Endothelial cell of umbilical vein (primary cell): ENCODE results near the gene PRKCB. TPM values are rescaled to one million over a fixed set of nuclear protein-coding genes. Genes with fewer than 3 reads are reported as not detected.

Source experiments
- BruUV-seq: library from RNA; stranded (reverse); fragments of 400-500 nt; replicated peaks from 2 replicates; lab custom pipeline; 2021; lab: Mats Ljungman, UMichigan
- CTCF ChIA-PET: fragments of 300-600, 350-600 bp; sonication (Branson Sonifier 250); formaldehyde crosslinking; loops from one replicate; lab custom pipeline; 2021; ENCODE audit warnings: antibody characterized with exemption, inconsistent platforms; lab: Charles Lee
- POLR2A ChIA-PET: fragments of 300-600, 350-600 bp; sonication (Branson Sonifier 250); formaldehyde crosslinking; loops from one replicate; lab custom pipeline; 2021; ENCODE audit warnings: antibody characterized with exemption, inconsistent platforms; lab: Charles Lee
- DNase-seq: peaks from one replicate; pipeline ENCODE4 v3.0.0-alpha.2; 2011; ENCODE audit warnings: low read depth, low spot score
- FAIRE-seq: peaks from 2 replicates; lab custom pipeline; 2011; peaks lifted over from hg19 to GRCh38; lab: Jason Lieb, UNC
- H2AFZ ChIP-seq: 2 replicates; pipeline ENCODE4 v1.6.0; 2012; ENCODE audit warnings: low read depth, low read length, control low read depth, inconsistent platforms
- H3K27ac ChIP-seq: 2 replicates; pipeline ENCODE4 v1.5.1; 2011; ENCODE audit warnings: low read depth, mild to moderate bottlenecking, control low read depth, low read length, moderate library complexity; ENCODE audit not compliant: insufficient read depth
- H3K27me3 ChIP-seq, 2 experiments: 2 replicates each; pipeline versions ENCODE4 v1.6.0 to v1.6.1; 2011; ENCODE audit warnings: low read length in 2 of 2, mixed read lengths in 1 of 2; ENCODE audit not compliant: control insufficient read depth in 2 of 2, insufficient read depth in 2 of 2
- H3K36me3 ChIP-seq, 2 experiments: 2 replicates in 1 of 2; 3 replicates in 1 of 2; pipeline ENCODE4 v1.5.1; 2011; ENCODE audit warnings: low read length in 2 of 2, mild to moderate bottlenecking in 1 of 2, moderate library complexity in 1 of 2; ENCODE audit not compliant: control insufficient read depth in 2 of 2, insufficient read depth in 2 of 2; ENCODE audit errors: extremely low read depth in 1 of 2
- H3K4me1 ChIP-seq: 3 replicates; pipeline ENCODE4 v1.5.1; 2011; ENCODE audit warnings: mild to moderate bottlenecking, low read length; ENCODE audit not compliant: control insufficient read depth, insufficient read depth; ENCODE audit errors: extremely low read depth
- H3K4me2 ChIP-seq: 2 replicates; pipeline ENCODE4 v1.6.1; 2011; ENCODE audit warnings: low read length, control low read depth, mixed read lengths; ENCODE audit not compliant: insufficient read depth
- H3K4me3 ChIP-seq, 3 experiments: fragments of 200-600 bp in 1 of 3; sonication (generic), shearing (Covaris generic) in 1 of 3; replicated peaks in 1 of 3; 2 replicates each; pipeline ENCODE4 v1.5.1; 2011 to 2016; ENCODE audit warnings: control low read depth in 3 of 3, low read length in 3 of 3, mild to moderate bottlenecking in 2 of 3, inconsistent platforms in 1 of 3, low read depth in 1 of 3, moderate library complexity in 1 of 3; ENCODE audit not compliant: insufficient read depth in 1 of 3
- H3K79me2 ChIP-seq: 2 replicates; pipeline ENCODE4 v1.6.0; 2012; ENCODE audit warnings: low read length, inconsistent platforms; ENCODE audit not compliant: control insufficient read depth, insufficient read depth
- H3K9ac ChIP-seq: replicated peaks from 2 replicates; pipeline ENCODE3; 2011; ENCODE audit warnings: low read length, control low read depth; ENCODE audit not compliant: insufficient read depth; ENCODE audit errors: extremely low read depth
- H3K9me1 ChIP-seq: replicated peaks from 3 replicates; pipeline ENCODE4 v1.6.0; 2011; ENCODE audit warnings: mild to moderate bottlenecking, low read length; ENCODE audit not compliant: control insufficient read depth, insufficient read depth; ENCODE audit errors: extremely low read depth
- H3K9me3 ChIP-seq: replicated peaks from 2 replicates; pipeline ENCODE4 v1.5.1; 2012; ENCODE audit warnings: low read length, inconsistent platforms; ENCODE audit not compliant: control insufficient read depth, insufficient read depth
- H4K20me1 ChIP-seq: replicated peaks from 2 replicates; pipeline ENCODE3; 2011; ENCODE audit warnings: mild to moderate bottlenecking, low read length; ENCODE audit not compliant: control insufficient read depth, insufficient read depth; ENCODE audit errors: extremely low read depth
- EZH2 ChIP-seq: IDR thresholded peaks from 2 replicates; pipeline ENCODE4 v1.6.1; 2012; ENCODE audit warnings: borderline replicate concordance, low read depth, mild to moderate bottlenecking, moderate library complexity, low read length, inconsistent platforms; ENCODE audit not compliant: severe bottlenecking
- FOS ChIP-seq: IDR thresholded peaks from 2 replicates; pipeline ENCODE4 v1.6.1; 2011; ENCODE audit warnings: mild to moderate bottlenecking, low read length, moderate library complexity, borderline replicate concordance; ENCODE audit not compliant: insufficient read depth
- GATA2 ChIP-seq: IDR thresholded peaks from 2 replicates; pipeline ENCODE4 v1.7.0; 2011; ENCODE audit warnings: low read depth, mild to moderate bottlenecking, moderate library complexity, mixed read lengths, low read length; ENCODE audit not compliant: insufficient read length, insufficient read depth
- JUN ChIP-seq: IDR thresholded peaks from 2 replicates; pipeline ENCODE4 v1.6.1; 2011; ENCODE audit warnings: borderline replicate concordance, low read depth; ENCODE audit not compliant: insufficient read length, insufficient read depth
- MAX ChIP-seq: IDR thresholded peaks from 2 replicates; pipeline ENCODE4 v1.6.1; 2011; ENCODE audit not compliant: insufficient read depth, insufficient read length
- MYC ChIP-seq: IDR thresholded peaks from one replicate; pipeline ENCODE4 v1.6.1; 2011; ENCODE audit warnings: mild to moderate bottlenecking, low read depth, low read length
- POLR2A ChIP-seq: IDR thresholded peaks from 2 replicates; pipeline ENCODE4 v1.6.1; 2012; ENCODE audit warnings: low read depth, mild to moderate bottlenecking, control low read depth, low read length
- POLR2AphosphoS5 ChIP-seq: IDR thresholded peaks from 2 replicates; pipeline ENCODE4 v1.6.1; 2012; ENCODE audit warnings: low read depth, mild to moderate bottlenecking, control low read depth, low read length, moderate library complexity; ENCODE audit not compliant: insufficient read depth
- dilution Hi-C: fragments of 300-500 bp; cut with MboI; formaldehyde crosslinking; loops from one replicate; pipeline ENCODE4 v1.15.0; 2019; ENCODE audit warnings: low sequenced_read_pairs; ENCODE audit not compliant: extremely low pct_ligation_motif_present
- intact Hi-C: fragments of 100-400 bp; cut with micrococcal nuclease; formaldehyde crosslinking; loops from one replicate; pipeline ENCODE4 v1.10.0; 2022
- polyA plus RNA-seq, 4 experiments: library from polyadenylated mRNA; depleted of rRNA in 3 of 4; stranded (reverse) in 3 of 4; unstranded in 1 of 4; fragments of >200 nt; gene quantifications; 2 replicates each; pipeline versions ENCODE4 v1.2.1 to v1.2.3, GENCODE V29; 2011 to 2012; ENCODE audit warnings: missing spikeins in 1 of 4
- total RNA-seq: library from RNA; stranded (reverse); gene quantifications from 2 replicates; pipeline ENCODE4 v1.2.3, GENCODE V29; 2021
- TF ChIP-seq, protein P1 (sequence below), 2 donors: IDR thresholded peaks; 1 replicate in 1 of 2; 2 replicates in 1 of 2; pipeline ENCODE4 v1.5.1; 2011; ENCODE audit warnings: low read length in 2 of 2, mild to moderate bottlenecking in 2 of 2, moderate library complexity in 2 of 2, control low read depth in 1 of 2, inconsistent platforms in 1 of 2, low read depth in 1 of 2; ENCODE audit not compliant: insufficient read depth in 1 of 2; ENCODE audit errors: extremely low read depth in 1 of 2

Gene PRKCB
- total and polyA plus RNA-seq, 2 donors (not counting 3 experiments of a cell fraction or from before 2014, with no cell fraction given), result 0.01 TPM; not detected in 1

GRCh38 chr16:24195221-24195620, 359.4 kb downstream of the PRKCB start:
- dilution Hi-C loops (no loop called here), intact Hi-C loops (no loop called here)
- POLR2A ChIA-PET, result no interaction called here
- Histone ChIP-seq H3K9me1 (no peaks in the 10 kb centered on the region), H3K4me2 (no peak overlapping the region), H3K9me3 (no peaks in the 10 kb centered on the region), H3K4me3 (no peak overlapping the region), H4K20me1 (no peaks in the 10 kb centered on the region), H3K27me3 (no peaks in the 10 kb centered on the region), H3K79me2 (no peaks in the 10 kb centered on the region), H3K36me3 (no peaks in the 10 kb centered on the region), H3K4me1 (no peaks in the 10 kb centered on the region), H3K27ac (no peak overlapping the region), H2AFZ (no peak overlapping the region), H3K9ac (no peak overlapping the region)
- no TSS peak for BruUV-seq
- FAIRE-seq, result no peak
- TF ChIP-seq, protein P1, sequence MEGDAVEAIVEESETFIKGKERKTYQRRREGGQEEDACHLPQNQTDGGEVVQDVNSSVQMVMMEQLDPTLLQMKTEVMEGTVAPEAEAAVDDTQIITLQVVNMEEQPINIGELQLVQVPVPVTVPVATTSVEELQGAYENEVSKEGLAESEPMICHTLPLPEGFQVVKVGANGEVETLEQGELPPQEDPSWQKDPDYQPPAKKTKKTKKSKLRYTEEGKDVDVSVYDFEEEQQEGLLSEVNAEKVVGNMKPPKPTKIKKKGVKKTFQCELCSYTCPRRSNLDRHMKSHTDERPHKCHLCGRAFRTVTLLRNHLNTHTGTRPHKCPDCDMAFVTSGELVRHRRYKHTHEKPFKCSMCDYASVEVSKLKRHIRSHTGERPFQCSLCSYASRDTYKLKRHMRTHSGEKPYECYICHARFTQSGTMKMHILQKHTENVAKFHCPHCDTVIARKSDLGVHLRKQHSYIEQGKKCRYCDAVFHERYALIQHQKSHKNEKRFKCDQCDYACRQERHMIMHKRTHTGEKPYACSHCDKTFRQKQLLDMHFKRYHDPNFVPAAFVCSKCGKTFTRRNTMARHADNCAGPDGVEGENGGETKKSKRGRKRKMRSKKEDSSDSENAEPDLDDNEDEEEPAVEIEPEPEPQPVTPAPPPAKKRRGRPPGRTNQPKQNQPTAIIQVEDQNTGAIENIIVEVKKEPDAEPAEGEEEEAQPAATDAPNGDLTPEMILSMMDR (IDR thresholded peaks at IDR 0.05; ENCODE audit: extremely low read depth in 1 of 2, insufficient read depth in 1 of 2, low read depth in 1 of 2, low read length in 2 of 2), result no peak
- no peak for TF ChIP-seq FOS
- TF ChIP-seq POLR2A, result no peak
- TF ChIP-seq MYC, result no peak
- no peak for TF ChIP-seq MAX
- no peak for TF ChIP-seq POLR2AphosphoS5
- TF ChIP-seq JUN, result no peak
- no peak for TF ChIP-seq GATA2
- TF ChIP-seq EZH2, result no peak
- CTCF ChIA-PET, result no interaction called here
- DNase-seq, result no peak
